Articular chondrocyte of knee joint (primary cell): ENCODE results near the gene POU6F1. TPM values are rescaled to one million over a fixed set of nuclear protein-coding genes. Genes with fewer than 3 reads are reported as not detected.

Experiments
- small RNA-seq: library from RNA; depleted of rRNA; stranded (forward); fragments of <200 nt; gene quantifications from one replicate; pipeline ENCODE3, GENCODE V24; 2012
- total RNA-seq: library from RNA; depleted of rRNA; stranded (reverse); fragments of >200 nt; gene quantifications from 2 replicates; pipeline ENCODE4 v1.2.3, GENCODE V29; 2012

Gene POU6F1, protein sequence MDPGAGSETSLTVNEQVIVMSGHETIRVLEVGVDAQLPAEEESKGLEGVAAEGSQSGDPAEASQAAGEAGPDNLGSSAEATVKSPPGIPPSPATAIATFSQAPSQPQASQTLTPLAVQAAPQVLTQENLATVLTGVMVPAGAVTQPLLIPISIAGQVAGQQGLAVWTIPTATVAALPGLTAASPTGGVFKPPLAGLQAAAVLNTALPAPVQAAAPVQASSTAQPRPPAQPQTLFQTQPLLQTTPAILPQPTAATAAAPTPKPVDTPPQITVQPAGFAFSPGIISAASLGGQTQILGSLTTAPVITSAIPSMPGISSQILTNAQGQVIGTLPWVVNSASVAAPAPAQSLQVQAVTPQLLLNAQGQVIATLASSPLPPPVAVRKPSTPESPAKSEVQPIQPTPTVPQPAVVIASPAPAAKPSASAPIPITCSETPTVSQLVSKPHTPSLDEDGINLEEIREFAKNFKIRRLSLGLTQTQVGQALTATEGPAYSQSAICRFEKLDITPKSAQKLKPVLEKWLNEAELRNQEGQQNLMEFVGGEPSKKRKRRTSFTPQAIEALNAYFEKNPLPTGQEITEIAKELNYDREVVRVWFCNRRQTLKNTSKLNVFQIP
- total RNA-seq = 7.9 and 9.9 TPM in 2 replicates

DNA sequence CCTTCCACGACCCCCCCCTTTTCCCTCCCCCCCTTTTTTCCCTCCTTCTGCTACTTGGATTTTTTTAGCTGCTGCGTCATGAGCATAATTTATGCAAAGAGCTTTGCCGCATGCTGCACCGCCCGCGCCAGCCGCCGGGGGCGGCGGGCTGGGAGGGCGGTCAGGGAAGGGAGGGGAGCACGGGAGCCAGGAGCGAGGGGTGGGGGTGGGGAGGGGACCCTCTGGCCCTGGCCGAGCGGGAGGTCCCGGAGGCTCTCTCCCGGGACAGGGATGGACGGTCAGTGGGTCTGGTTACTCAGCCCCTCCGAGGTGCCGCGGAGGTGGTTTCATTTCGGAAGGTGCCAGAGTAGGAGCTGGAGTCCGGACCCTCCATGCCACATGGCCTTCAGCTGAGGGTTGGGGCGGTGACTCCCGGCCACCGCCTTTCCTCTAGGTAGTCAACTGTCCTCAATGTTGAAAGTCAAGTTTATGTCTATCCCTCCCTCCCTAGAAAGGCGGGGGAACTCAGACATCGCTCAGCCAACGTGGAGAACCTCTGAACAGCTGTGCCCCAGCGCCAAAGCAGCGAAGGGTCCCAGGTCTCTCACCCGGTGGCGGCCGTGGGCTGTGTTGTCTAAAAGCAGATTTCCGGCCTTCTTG, at the start of gene POU6F1:
POU6F1 (minus strand) TSS at position 95 of the 639 bp plus-strand sequence. CDS start 11,226 bp downstream, outside the sequence.

DNA sequence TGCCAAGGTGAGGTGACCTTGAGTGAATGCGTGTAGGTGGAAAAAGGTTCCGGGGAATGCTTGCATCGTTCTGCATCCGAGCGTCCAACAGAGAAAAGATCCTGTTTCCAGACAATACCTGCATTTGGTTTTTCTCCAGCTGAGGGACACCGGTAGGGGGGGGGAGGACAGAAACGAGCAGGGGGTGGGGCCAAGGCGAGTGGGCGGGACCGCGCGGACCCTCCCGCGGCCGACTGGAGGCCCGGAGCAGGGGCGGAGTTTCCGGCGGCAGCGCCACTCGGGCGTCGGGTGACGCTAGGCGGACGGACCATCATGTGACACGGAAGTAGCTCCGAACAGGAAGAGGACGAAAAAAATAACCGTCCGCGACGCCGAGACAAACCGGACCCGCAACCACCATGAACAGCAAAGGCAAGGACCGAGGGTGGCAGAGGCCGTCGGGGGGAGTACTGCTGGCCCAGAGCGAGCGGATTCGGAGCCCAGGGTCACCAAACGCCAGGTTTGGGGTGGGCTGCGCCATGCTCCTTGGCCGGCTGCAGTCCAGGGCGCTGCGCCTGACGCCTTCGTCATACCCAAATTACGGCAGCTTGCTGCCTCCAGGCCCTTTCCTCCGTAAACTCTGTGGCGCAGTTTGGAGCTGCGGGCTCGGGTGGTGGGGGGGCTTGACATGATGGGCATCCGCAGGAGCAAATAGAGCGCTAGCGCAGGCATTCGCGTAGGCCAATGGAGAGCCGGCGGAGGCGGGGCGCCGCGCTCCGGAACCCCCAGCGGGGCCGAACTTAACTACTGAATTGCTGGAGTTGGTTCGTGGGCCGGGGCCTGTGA, 20.9 kb upstream of the POU6F1 start, which contains the start of gene DAZAP2:
DAZAP2 (plus strand) TSS at position 317 of the 825 bp plus-strand sequence; CDS start at position 399, 82 bp downstream.

DNA sequence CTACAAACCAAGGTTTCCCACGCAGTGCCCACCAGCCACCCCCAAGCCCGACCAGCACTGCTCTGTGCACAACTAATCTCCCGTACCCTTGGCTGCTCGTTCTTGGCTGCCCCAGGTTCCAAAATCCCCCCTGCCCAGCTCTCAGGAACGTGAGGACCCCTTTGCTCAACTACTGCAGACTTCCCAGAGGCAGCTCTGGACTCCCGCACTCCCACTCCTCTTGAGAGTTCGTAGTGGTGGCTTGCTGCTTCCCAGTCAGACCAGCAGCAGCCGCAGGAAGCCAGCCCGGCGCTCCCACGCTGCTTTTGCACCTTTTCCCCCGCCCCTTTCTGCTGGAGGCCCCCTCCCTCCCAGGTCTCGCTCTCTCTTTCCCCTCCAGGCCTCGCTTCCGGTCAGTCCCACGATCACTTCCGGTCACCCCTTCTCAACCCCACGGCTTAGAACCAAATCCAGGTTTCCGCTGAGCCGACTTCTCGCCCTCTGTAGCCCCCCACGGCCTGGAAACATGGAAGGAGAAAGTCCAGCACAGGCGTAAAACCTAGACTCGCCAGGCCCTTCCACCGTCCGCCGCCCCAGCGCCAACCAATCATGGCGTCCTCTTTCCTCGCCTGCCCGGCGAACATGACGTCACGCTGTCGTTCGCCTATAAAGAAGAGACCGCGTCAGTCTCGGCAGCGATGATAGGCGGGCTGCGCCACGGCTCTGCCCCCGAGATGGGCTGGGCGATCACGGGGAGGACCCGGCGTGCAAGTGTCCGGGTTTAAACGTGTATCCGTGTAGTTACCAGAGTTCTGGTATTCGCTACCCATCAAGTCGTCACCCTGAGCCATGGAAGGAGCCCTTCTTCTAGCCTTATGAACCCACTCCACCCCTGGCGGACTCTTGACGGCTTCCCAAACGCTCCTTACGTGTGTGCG, 45.1 kb downstream of the POU6F1 start, which contains the start of gene TFCP2:
TFCP2 (minus strand) TSS at position 621 of the 917 bp plus-strand sequence. CDS start 713 bp downstream, outside the sequence.

Small RNAs within 50 kb of the gene (small RNA-seq; reads per million reads assigned to genes)
- gene RF00019 = not detected
- not detected for gene RNU6-199P

Other genes with a start within 250 kb of the POU6F1 start
- 55.6 and 56.4 TPM in 2 replicates for gene SLC11A2, start 191.7 kb downstream of the POU6F1 start, total RNA-seq
- 55.1 and 64.2 TPM in 2 replicates for gene LETMD1, start 169.7 kb downstream of the POU6F1 start, total RNA-seq
- gene CSRNP2, start 134.5 kb downstream of the POU6F1 start, total RNA-seq = 24.3 and 27.1 TPM in 2 replicates
- 11.5 and 11.6 TPM in 2 replicates for gene TFCP2, start 44.9 kb downstream of the POU6F1 start, total RNA-seq
- gene DAZAP2, start 20.8 kb upstream of the POU6F1 start, total RNA-seq = 169 and 224 TPM in 2 replicates
- gene SMAGP, start 52.4 kb upstream of the POU6F1 start, total RNA-seq = 7.4 and 9.3 TPM in 2 replicates
- not detected in 2 replicates for gene BIN2, start 106.1 kb upstream of the POU6F1 start, total RNA-seq
- not detected in 2 replicates for gene CELA1, start 128.6 kb upstream of the POU6F1 start, total RNA-seq
- gene GALNT6, start 173.3 kb upstream of the POU6F1 start, total RNA-seq = 6.1 and 10.2 TPM in 2 replicates
- gene SLC4A8, start 206.8 kb upstream of the POU6F1 start, total RNA-seq = 4.1 and 6.3 TPM in 2 replicates